T-helper 9 cell (primary cell): ENCODE results near the gene ARHGAP45.
"Not testable (repeated sequence)": the region's sequence is repeated elsewhere in the genome, so short reads cannot be mapped to it uniquely, and the experiment has no call there.

Experiments used
- DNase-seq: peaks from one replicate; pipeline ENCODE4 v3.0.0-alpha.2; 2020

ARHGAP45 gene

DNA sequence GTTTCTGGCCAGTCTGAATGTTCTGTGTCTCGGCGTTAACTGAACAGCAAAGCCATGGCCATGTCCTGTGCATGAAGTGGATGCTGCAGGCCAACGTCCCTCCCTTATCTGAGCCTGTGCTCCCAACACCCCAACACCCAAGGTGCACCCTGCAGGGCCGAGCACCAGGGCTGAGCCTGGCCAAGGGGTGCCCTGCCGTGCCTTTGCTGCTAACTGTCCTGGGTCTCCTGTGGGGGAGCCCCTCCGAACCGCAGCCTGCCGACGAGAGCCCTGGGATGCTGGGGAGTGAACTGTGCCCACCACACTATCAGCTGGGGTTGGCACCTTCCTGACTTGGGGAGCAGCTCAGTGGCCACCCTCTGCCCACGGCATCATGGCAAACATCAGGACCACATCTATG lies 54.4 kb downstream of the ARHGAP45 start:
- DNase-seq, result no peak

DNA sequence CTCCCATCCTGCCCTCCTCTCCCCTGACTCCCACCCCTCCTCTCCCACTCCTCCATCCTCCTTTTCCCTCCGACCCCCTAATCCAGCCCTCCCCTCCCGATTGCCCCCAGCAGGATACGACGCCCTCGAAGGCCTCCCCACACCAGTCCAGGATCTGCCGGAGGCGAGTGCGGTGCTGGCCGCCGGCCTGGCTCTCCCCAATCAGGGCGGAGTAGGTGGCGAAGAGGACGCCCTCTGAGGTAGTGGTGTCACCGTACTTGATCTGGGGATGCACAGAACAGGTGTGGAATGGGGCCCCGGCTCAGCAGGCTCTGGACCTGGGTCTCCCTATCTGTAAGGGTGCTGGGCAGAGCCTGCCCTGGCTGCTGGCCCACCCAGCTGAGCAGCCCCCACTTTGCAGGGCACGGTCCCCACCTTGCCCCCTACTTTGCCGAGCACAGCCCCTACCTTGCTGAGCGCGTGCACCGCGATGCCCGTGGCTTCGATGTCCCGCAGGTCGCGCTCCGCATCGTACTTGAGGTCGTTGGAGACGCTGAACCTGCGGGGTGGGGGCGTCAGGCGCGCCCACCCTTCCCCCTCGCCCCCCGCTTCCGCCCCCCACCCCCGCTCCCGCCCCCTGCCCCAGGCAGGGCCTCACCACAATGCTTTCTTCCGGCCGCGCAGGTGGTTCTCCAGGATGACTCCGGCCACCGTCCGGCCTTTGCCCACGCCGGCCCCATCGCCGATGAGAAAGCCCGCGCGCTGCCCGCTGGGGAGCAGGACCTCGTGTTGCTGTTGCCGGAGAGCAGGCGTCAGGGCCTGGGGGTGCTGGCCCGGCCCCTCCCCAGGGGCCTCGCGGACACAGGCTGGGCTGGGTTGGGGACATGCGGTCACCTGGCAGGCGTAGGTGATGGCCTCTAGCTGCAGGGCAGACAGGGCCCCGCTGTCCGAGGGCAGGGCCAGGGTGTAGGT lies 55.3 kb downstream of the ARHGAP45 start:
- no peak for DNase-seq

DNA sequence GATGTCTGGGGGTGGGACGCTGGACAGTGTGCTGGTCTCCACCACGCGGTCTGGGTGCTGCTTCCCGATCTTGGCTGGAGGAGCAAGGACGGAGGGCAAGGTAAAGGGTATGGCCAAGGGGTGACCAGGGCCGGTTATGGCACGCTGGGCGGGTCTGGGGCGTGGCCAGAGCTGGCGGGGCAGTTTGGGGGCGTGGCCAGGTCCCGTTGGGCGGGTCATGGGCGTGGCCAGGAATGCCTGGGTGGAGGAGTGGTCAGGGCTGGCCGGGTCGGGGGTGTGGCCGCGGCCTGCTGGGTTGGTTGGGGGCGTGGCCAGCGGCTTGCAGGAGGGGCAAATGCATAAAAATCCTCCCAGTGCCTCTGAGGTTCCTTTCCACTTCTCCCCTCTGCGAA lies 56.0 kb downstream of the ARHGAP45 start:
- DNase-seq, result no peak

DNA sequence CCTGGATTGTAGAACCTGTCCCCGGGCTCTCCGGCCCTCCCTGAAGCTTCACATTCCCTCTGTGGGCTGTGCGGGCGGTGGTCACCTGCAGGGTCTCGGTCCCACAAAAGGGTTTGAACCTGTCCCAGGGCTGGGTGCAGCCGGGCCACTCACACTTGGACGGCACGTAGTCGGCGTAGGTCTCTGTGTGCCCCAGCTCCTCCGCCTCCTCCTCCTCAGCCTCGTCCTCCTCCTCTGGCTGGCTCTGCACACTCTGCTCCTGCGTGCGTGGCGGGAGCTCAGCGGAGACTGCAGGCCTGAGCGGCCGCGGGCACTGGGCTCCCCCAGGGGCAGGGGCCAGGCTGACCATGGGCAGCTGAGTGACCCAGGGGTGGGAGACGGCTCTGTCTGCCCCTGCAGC lies 56.4 kb downstream of the ARHGAP45 start:
- DNase-seq, result no peak

DNA sequence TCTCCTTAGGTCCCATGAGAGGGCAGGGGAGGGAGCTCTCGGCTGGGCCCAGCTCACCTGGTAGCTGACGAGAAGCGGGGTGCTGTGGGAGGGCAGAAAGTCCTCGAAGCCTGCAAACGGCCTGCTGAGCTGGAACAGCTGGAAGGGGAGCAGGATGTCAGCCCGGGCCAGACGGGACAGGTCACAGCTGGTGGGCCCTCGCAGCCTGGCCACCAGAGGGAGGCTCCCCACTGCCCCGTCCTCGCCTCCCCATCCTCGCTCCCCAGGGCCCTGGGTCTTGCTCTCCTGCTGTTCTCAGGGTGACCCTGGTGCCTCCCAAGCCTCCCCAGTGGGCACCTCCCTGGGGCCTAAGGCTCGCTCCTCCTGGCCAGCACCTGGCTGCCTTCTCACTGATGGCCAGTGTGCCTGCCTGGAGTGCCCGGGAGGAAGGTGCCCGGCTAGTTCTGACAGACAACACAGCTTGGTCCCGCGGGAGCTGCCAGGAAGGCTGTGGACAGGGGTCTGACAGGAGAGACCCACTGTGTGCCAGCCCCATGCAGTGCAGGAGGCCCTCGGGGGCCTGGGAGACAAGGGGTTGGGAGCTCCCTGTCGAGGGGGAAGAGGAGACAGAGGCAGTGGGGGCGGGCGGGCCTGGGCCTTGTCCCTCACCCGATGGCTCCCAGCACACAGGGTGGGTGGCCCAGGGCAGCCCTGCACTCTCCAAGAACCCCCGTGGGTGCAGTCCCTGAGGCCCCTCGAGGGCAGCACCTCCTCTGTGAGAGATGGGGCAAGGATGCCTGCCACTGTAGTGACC lies 57.1 kb downstream of the ARHGAP45 start:
- no peak for DNase-seq

DNA sequence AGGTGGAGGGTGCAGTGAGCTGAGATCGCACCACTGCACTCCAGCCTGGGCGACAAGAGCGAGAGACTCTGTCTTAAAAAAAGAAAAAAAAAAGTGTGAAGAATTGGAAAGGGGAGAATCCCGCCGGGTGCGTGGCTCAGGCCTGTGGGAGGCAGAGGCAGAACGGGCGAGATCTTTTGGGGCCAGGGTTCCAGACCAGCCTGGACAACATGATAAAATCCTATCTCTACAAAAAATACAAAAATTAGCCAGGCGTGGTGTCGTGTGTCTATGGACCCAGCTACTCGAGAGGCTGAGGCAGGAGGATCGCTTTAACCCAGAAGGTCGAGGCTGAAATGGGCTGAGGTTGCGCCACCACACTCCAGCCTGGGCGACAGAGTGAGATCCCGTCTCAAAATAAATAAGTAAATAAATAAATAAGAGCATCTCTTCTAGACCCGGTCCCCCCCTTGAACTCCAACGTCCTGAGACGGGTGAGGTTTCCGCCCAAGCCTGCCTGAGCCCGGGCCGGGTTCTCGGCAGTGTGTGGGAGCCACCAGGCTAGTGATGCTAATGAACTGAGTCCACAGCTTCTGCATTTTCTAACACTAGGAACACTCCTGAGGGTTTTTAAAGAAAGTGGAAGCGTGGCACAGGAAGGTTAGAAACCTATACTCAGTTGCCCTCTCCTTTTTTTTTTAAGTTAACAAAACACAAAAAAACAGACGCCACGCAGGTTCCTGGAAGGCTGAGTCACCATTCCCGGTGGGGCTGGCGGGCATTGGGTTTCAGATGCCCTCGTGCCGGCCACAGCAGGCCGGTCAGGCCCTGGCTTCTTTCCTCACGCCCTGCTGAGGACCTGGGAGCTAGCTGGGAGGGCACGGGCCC lies 58.9 kb downstream of the ARHGAP45 start:
- DNase-seq, result no peak

DNA sequence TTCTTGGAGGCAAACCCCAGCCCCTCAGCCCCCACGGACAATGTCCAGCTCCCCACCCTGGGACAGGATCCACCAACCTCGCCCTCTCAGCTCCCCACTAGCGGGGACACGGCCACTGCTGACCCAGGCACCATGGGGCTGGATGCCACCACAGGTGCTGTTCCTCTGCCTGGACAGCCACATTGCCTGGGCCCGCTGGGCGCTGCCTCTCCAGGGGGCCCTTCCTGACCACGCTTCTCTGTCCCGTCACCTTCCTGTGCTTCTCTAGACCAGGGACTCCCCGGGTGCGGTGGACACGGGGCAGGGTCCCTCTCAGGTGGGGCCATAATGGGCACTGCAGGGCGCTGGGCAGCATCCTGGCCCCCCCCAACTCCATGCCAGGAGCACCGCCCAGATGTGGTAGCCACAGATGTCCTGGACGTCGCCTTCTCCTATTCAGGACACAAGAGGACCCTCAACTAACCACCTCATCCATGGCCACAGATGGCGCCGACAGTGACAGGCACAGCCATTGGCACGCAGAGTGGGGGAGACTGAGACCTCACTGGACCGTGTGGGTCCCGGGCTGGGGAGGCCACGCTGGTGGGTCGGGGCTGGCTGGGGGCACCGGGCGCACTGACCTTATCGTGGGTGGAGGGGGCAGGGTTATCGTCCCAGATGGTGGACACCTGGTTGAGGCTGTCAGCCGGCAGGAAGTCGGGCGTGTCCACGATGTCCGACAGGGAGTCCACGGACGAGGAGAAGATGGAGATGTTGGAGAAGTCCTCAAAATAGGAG lies 60.2 kb downstream of the ARHGAP45 start:
- DNase-seq, result no peak

DNA sequence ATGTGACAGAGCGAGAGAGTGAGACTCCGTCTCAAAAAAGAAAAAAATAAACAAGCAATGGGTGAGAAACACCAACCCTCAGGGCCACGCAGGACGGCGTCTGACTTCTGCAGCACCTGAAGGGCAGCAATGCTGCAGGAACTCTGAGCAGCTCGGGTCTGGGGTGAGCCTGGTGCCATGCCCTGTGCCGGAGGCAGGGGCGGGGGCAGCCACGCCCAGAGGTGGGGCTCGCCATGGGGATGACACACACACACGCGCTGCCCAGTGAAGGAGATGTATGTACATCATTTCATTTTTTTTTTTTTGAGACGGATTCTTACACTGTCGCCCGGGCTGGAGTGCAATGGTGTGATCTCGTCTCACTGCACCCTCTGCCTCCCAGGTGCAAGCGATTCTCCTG lies 61.1 kb downstream of the ARHGAP45 start:
- DNase-seq, result no peak

DNA sequence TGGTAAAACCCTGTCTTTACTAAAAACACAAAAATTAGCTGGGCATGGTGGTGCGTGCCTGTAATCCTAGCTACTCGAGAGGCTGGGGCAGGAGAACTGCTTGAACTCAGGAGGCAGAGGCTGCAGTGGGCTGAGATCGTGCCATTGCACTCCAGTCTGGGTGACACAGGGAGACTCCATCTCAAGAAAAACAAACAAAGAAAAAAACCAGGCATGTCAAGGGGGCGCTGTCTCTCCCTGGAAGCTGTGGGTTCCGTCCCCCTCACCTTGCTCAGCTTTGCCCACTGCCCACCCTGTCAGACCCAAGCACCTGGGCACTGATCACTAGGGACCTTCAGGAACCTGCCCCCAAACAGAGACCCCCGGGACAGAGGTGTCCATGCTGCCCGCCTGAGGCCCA lies 62.1 kb downstream of the ARHGAP45 start:
- not testable (repeated sequence) for DNase-seq

DNA sequence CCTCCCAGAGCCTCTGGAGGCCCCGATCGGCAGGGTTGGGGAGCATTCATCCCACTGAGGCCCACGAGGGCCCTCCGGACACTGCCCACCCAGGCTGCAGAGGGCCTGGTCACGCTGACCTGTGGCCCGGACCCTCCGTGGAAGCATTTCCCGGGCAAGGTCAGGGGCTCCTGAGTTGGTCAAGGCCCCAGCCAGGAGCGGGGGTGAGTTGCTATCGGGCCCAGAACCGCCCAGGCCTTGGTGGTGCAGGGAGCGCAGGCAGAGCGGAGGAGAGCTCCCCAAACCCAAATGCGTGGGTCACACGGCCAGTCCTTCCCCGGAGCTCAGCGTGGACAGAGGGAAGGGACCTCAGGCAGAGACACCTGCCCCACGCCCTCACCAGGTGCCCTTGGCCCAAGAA lies 62.6 kb downstream of the ARHGAP45 start:
- DNase-seq, result no peak

DNA sequence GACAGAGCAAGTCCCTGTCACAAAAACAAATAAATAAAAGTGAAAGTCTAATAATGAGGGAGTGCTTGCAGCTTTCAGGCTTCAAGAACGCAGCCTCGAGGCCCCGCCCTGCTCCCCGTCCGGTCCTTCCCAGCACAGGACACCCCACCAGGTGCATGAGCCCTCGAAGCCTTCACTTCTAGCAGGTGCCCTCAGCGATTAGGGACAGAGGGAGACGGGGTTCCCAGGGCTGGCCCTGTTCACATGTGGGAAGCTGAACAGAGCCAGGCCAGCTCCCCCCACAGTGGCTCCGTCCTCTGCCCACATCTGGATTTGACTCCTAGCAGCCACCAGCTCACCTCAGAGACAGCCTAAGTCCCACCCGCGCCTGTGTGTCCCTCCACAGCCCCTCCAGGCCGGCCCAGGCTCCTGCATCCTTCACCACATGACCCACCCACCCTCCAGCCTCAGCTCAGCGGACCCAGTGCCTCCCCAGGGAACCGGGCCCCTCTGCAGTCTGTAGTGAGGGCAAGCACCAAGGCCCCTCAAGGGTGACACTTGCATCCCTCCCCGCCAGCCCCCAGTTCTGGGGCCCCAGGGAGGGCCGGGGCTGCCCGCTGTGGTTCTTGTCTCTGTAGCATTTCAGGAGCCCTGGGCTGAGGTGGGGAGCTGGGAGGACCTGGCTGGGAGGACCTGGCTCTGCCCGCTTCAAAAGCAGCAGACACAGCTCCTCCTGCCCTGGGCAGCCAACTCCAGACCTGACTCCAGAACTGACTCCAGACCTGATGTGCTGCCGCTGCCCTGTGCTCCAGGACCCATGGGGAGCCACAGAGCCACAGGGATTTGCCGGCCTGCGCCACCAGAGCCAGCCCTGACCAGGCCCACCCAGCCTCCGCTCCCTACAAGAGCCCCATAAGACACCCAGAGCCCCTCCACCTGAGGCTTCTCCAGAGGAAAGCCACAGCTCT lies 64.1 kb downstream of the ARHGAP45 start:
- DNase-seq, result peak; percentile 35

DNA sequence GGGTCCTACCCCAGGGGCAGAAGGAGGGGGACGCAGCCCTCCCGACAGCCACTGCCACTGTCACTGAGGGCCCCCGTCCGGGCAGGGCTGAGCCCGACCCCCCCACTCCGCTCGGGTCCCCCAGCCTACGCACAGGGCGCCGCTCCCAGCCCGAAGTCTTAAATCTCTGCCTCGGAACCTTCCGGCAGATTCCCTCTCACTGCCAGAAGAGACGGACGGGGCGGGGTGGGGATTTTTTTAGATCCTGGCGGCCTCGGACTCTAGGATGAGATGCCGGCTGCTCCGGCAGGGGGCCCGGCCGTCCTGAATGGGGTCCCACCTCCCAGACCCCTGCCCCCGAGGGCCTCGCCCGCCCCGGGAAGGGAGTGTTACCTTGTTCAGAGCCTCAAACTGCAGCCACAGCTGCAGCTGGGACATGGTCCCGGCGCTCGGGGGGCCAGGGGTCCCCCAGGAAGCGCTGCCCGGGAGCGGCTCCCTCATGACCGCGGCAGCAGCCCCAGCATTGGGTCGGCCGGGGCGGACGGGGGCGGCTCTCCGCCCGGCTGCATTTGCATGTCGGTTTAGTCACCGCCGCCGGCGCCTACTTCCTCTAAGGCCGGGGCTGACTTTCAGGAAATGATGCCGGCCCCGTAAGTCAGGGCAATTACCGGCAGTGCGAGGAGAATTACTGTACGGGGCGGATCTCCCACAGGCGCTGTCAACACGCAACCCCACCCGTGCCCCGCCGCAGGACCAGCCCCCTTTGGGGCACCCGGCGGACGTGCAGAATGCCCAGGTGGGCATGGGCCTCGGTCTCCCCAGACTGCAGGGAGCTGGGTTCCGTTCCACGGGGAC lies 65.0 kb downstream of the ARHGAP45 start:
- peak; percentile 76 for DNase-seq

DNA sequence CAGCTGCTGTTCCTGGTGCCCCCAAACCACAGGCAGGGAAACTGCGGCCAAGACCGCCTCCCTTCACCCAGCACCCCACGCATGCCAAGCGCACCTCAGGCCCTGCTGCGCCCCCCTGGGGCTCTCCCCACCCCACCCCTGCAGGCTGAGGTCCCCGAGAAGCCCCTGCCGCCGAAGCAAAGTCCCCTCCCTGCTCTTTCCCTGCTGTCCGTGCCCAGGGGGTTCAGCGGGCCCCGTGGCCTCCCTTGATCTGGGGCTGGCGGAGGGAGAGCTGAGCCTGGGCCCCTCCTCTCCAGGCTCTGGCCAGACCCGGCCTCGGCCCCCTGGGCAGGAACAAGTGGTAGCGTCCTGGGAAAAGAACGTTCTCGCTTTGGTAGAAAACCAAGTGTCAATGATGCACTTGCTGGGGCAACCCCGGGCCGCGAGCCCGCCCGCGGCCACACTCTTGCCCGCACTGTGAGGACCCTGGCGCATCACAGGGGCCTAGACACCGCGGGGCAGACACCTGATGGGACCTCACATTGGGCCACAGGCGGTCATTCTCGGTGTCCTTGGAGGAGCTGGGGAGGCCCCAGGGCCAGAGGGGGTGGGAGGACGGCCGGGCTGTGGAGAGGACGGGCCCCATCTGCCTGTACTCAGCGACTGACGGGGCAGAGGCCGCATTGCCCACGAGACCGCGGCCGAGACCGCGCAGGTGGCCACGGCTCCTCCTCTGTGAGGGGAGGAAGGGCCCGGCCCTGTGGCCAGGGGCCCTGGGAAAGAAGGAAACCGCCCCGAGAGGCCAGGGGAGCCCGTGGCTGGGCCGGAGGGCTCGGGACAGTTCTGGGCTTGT lies 65.8 kb downstream of the ARHGAP45 start:
- peak; percentile 28 for DNase-seq

DNA sequence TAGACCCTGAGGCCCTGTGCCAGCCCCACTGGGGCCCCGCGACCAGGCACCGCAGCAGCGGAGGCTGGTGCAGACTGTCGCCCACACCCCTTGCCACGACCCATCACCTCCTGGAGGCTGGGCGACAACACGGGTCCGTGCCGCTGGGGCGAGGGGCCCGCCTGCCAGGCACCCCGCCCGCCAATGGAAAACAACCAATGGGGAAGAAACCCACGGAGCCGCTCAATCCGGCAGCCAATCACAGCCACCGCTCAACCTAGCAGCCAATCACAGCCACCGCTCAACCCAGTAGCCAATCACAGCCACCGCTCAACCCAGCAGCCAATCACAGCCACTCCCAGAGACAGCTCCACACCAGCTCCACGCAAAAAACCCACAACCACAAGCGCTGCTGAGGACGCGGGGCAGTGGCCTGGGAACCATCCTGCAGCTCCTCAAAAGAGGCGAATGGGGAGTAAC lies 66.5 kb downstream of the ARHGAP45 start:
- DNase-seq, result peak; percentile 79

DNA sequence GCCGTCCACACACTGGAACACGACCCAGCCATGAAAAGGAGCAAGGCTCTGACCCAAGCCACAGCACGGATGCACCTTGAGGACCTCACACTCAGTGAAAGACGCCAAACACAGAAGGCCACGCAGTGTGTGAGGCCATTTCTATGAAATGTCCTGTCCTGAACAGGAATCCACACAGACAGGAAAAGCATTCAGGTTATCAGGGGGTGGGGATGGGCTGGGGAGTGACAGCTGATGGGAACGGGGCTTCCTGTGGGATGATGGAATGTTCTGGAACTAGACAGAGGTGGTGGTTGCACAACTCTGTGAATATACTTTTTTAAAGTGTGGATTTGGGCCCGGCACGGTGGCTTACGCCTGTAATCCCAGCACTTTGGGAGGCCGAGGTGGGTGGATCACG lies 67.5 kb downstream of the ARHGAP45 start:
- DNase-seq, result no peak

DNA sequence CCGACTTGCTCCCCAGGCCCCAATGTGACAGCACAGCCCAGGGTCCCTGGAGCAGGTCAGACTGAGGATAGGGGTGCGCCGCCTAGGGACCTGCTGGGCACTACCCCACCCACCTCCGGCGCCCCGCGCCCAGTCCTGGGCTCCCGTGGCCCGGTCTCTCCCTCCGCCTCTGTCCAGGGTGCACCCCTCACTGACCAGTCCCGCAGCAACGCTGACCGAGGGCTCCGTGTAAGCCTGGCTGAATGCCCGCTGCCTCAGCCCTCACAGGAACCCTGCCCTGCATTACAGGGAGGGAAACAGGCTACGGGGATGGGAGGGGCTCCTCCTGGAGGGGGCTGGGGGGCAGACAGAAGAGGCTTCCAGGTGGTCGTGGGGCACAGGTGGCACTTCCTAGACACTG lies 68.5 kb downstream of the ARHGAP45 start:
- no peak for DNase-seq

DNA sequence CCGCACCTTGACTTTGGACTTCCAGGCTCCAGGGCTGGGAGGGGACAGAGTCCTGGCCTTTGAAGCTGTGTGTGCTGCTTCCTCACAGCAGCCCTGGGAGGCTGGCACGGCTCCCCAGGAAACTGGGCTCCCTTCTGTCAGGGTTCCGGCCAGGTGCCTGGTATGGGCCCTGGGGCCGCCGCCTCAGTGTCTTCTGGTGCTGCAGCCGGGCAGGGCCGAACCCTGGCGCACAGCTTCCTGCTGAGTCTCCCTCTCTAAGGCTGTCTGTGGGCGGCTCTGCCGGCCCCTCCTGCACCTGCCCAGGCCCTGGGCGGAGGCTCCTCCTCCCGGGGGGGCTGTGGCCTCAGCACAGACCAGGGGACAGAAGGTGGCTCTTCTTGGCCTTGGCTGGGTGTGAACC lies 69.2 kb downstream of the ARHGAP45 start:
- no peak for DNase-seq
